Melanocyte of skin (primary cell): ENCODE data around the gene MACROD1. TPM values are rescaled to one million over a fixed set of nuclear protein-coding genes. Genes with fewer than 3 reads are reported as not detected.

ENCODE experiments used
- small RNA-seq, 2 donors: library from RNA; depleted of rRNA; stranded (forward); fragments of <200 nt; gene quantifications; one replicate each; pipeline ENCODE3, GENCODE V24; 2012
- total RNA-seq, 2 donors: library from RNA; depleted of rRNA; stranded (reverse); fragments of >200 nt; gene quantifications; 2 replicates each; pipeline ENCODE4 v1.2.3, GENCODE V29; 2012

Gene MACROD1
- total RNA-seq: 10 to 100 TPM; 20.0 to 23.3 TPM

GRCh38 chr11:64165842-64166635 lies at the start of gene MACROD1:
TSS of gene MACROD1 (minus strand) at chr11:64166113. CDS start at chr11:64165994, 119 bp downstream.

GRCh38 chr11:64206457-64207255 lies 40.7 kb upstream of the MACROD1 start, which contains the start of gene FERMT3:
TSS of gene FERMT3 (plus strand) at chr11:64206721. CDS start at chr11:64207365, 644 bp downstream.

GRCh38 chr11:64185693-64186491 lies 20.0 kb upstream of the MACROD1 start, which contains the start of gene STIP1:
TSS of gene STIP1 (plus strand) at chr11:64186171. CDS start at chr11:64186262, 91 bp downstream.

GRCh38 chr11:64035576-64035975 lies 130.3 kb downstream of the MACROD1 start, which contains the start of gene FLRT1:
TSS of gene FLRT1 (plus strand) at chr11:64035931. CDS start at chr11:64116268, 80,337 bp downstream.

GRCh38 chr11:63986156-63986931 lies 179.6 kb downstream of the MACROD1 start, which contains the start of gene OTUB1:
TSS of gene OTUB1 (plus strand) at chr11:63986438. CDS start at chr11:63986457, 19 bp downstream.

GRCh38 chr11:63974259-63975143 lies 191.4 kb downstream of the MACROD1 start, which contains the start of gene COX8A:
TSS of gene COX8A (plus strand) at chr11:63974620. CDS start at chr11:63974681, 61 bp downstream.

Small RNAs within 50 kb of the gene (small RNA-seq; reads per million reads assigned to genes)
- 0.52 to 0.82 reads per million in 2 donors for gene RNU6-45P

Other genes starting within 250 kb of the MACROD1 start
- gene RCOR2, start 248.9 kb downstream of the MACROD1 start, total RNA-seq: under 1 TPM in 1 of 2 donors, not detected in 1; under 0.01 TPM
- 10 to 100 TPM in 1 of 2 donors, 1 to 10 TPM in 1; 6.2 to 12.0 TPM for gene NAA40, start 227.1 kb downstream of the MACROD1 start, total RNA-seq
- 100 to 1,000 TPM; 365 to 406 TPM for gene COX8A, start 191.5 kb downstream of the MACROD1 start, total RNA-seq
- 10 to 100 TPM; 58.2 to 74.3 TPM for gene OTUB1, start 179.7 kb downstream of the MACROD1 start, total RNA-seq
- gene FLRT1, start 130.2 kb downstream of the MACROD1 start, total RNA-seq: not detected
- gene STIP1, start 20.1 kb upstream of the MACROD1 start, total RNA-seq: 100 to 1,000 TPM; 176 to 357 TPM
- gene FERMT3, start 40.6 kb upstream of the MACROD1 start, total RNA-seq: 10 to 100 TPM; 31.6 to 41.3 TPM
- gene TRPT1, start 60.1 kb upstream of the MACROD1 start, total RNA-seq: 10 to 100 TPM; 21.0 to 33.0 TPM
- 10 to 100 TPM; 64.0 to 75.3 TPM for gene NUDT22, start 60.2 kb upstream of the MACROD1 start, total RNA-seq
- gene DNAJC4, start 64.4 kb upstream of the MACROD1 start, total RNA-seq: 10 to 100 TPM in 1 of 2 donors, 1 to 10 TPM in 1; 4.3 to 11.4 TPM
- 10 to 100 TPM; 42.6 to 57.1 TPM for gene VEGFB, start 68.5 kb upstream of the MACROD1 start, total RNA-seq
- gene FKBP2, start 75.0 kb upstream of the MACROD1 start, total RNA-seq: 10 to 100 TPM; 28.2 to 57.3 TPM
- 100 to 1,000 TPM in 1 of 2 donors, 10 to 100 TPM in 1; 66.8 to 144 TPM for gene PPP1R14B, start 80.8 kb upstream of the MACROD1 start, total RNA-seq
- gene PLCB3, start 85.4 kb upstream of the MACROD1 start, total RNA-seq: 10 to 100 TPM; 20.0 to 28.0 TPM
- 10 to 100 TPM; 60.6 to 69.5 TPM for gene BAD, start 118.6 kb upstream of the MACROD1 start, total RNA-seq
- 10 to 100 TPM; 16.0 to 21.7 TPM for gene GPR137, start 119.7 kb upstream of the MACROD1 start, total RNA-seq
- gene KCNK4, start 125.2 kb upstream of the MACROD1 start, total RNA-seq: under 1 TPM in 1 of 2 donors, not detected in 1; 0.34 TPM
- gene CATSPERZ, start 134.2 kb upstream of the MACROD1 start, total RNA-seq: under 1 TPM; 0.34 to 0.67 TPM
- gene ESRRA, start 139.4 kb upstream of the MACROD1 start, total RNA-seq: 10 to 100 TPM; 29.9 to 37.6 TPM
- 100 to 1,000 TPM; 121 to 195 TPM for gene TRMT112, start 151.4 kb upstream of the MACROD1 start, total RNA-seq
- gene PRDX5, start 152.0 kb upstream of the MACROD1 start, total RNA-seq: 100 to 1,000 TPM; 128 to 150 TPM
- 1 to 10 TPM; 2.1 to 2.7 TPM for gene CCDC88B, start 174.1 kb upstream of the MACROD1 start, total RNA-seq
- 10 to 100 TPM; 48.6 to 50.2 TPM for gene RPS6KA4, start 193.0 kb upstream of the MACROD1 start, total RNA-seq